WTC11 (cell line): ENCODE measurements around the gene NOTO. TPM values are rescaled to one million over a fixed set of nuclear protein-coding genes. Genes with fewer than 3 reads are reported as not detected.

Experiments used
- ATAC-seq: fragments of 200-7000 bp; cut with Tn5 transposase; 2 replicates; pipeline ENCODE4 v1.10.0; 2021; ENCODE audit warnings: mild to moderate bottlenecking, moderate library complexity
- CTCF ChIA-PET: fragments of 300-600 bp; sonication (Branson Sonifier 250); formaldehyde crosslinking; loops from one replicate; lab custom pipeline; 2021; ENCODE audit warnings: antibody characterized with exemption; lab: Charles Lee
- POLR2A ChIA-PET: fragments of 350-600 bp; sonication (Branson Sonifier 250); formaldehyde crosslinking; loops from one replicate; lab custom pipeline; 2021; ENCODE audit warnings: antibody characterized with exemption; lab: Charles Lee
- DNase-seq: peaks from one replicate; pipeline ENCODE4 v3.0.0; 2021; ENCODE audit warnings: low spot score
- H3K27ac Mint-ChIP-seq: 2 replicates; pipeline ENCODE4 v1.8.0; 2021; ENCODE audit warnings: mixed read lengths
- H3K27me3 Mint-ChIP-seq: 2 replicates; pipeline ENCODE4 v1.8.0; 2021; ENCODE audit warnings: low read depth, mild to moderate bottlenecking, moderate library complexity, mixed read lengths
- H3K36me3 Mint-ChIP-seq: 2 replicates; pipeline ENCODE4 v1.8.0; 2021; ENCODE audit warnings: mixed read lengths
- H3K4me1 Mint-ChIP-seq: 2 replicates; pipeline ENCODE4 v1.8.0; 2022; ENCODE audit warnings: mixed read lengths
- H3K4me3 Mint-ChIP-seq: 2 replicates; pipeline ENCODE4 v1.8.0; 2021; ENCODE audit warnings: mild to moderate bottlenecking, moderate library complexity, mixed read lengths
- H3K9me3 Mint-ChIP-seq: 2 replicates; pipeline ENCODE4 v1.8.0; 2021; ENCODE audit warnings: mixed read lengths
- CREB1 ChIP-seq: sonication (generic); formaldehyde crosslinking; IDR thresholded peaks from 2 replicates; pipeline ENCODE4 v1.8.0; 2023; ENCODE audit warnings: mild to moderate bottlenecking, missing genetic modification reagents
- E2F5 ChIP-seq: sonication (generic); formaldehyde crosslinking; IDR thresholded peaks from 2 replicates; pipeline ENCODE4 v1.8.1; 2022; ENCODE audit warnings: mild to moderate bottlenecking, moderate library complexity, missing genetic modification reagents
- ERG ChIP-seq: fragments of 250-450 bp; sonication (Bioruptor Pico); IDR thresholded peaks from 2 replicates; pipeline ENCODE4 v1.8.0; 2021; ENCODE audit warnings: mild to moderate bottlenecking
- MAX ChIP-seq: sonication (generic); formaldehyde crosslinking; IDR thresholded peaks from 2 replicates; pipeline ENCODE4 v1.8.0; 2022; ENCODE audit warnings: mild to moderate bottlenecking, missing genetic modification reagents
- NR1H2 ChIP-seq: sonication (generic); formaldehyde crosslinking; IDR thresholded peaks from 2 replicates; pipeline ENCODE4 v1.9.0; 2021; ENCODE audit warnings: mild to moderate bottlenecking, moderate library complexity, missing genetic modification reagents
- RORB ChIP-seq: fragments of 250-450 bp; sonication (Bioruptor Pico); IDR thresholded peaks from 2 replicates; pipeline ENCODE4 v1.9.0; 2021; ENCODE audit warnings: mild to moderate bottlenecking
- SMAD3 ChIP-seq: sonication (generic); formaldehyde crosslinking; IDR thresholded peaks from 2 replicates; pipeline ENCODE4 v1.8.0; 2022; ENCODE audit warnings: missing genetic modification reagents, mild to moderate bottlenecking, borderline replicate concordance
- ZBTB21 ChIP-seq: sonication (generic); formaldehyde crosslinking; IDR thresholded peaks from 2 replicates; pipeline ENCODE4 v1.8.1; 2023; ENCODE audit warnings: mild to moderate bottlenecking, missing genetic modification reagents, borderline replicate concordance
- ZBTB43 ChIP-seq: sonication (generic); formaldehyde crosslinking; IDR thresholded peaks from 2 replicates; pipeline ENCODE4 v1.8.1; 2023; ENCODE audit warnings: mild to moderate bottlenecking, missing genetic modification reagents
- ZNF232 ChIP-seq: sonication (generic); formaldehyde crosslinking; IDR thresholded peaks from 2 replicates; pipeline ENCODE4 v1.8.0; 2022; ENCODE audit warnings: mild to moderate bottlenecking, missing genetic modification reagents
- ZNF425 ChIP-seq: fragments of 250-450 bp; sonication (Bioruptor Pico); conservative IDR thresholded peaks from 2 replicates; pipeline ENCODE4 v1.9.0; 2021; ENCODE audit warnings: mild to moderate bottlenecking
- ZNF671 ChIP-seq: fragments of 250-450 bp; sonication (Bioruptor Pico); IDR thresholded peaks from 2 replicates; pipeline ENCODE4 v1.8.0; 2021; ENCODE audit warnings: mild to moderate bottlenecking
- total RNA-seq: library from RNA; stranded (reverse); gene quantifications from 3 replicates; pipeline ENCODE4 v1.2.3, GENCODE V29; 2021
- TF ChIP-seq, protein P1 (sequence below): sonication (generic); formaldehyde crosslinking; IDR thresholded peaks from 2 replicates; pipeline ENCODE4 v1.8.1; 2023; ENCODE audit warnings: mild to moderate bottlenecking, moderate library complexity, missing genetic modification reagents
- TF ChIP-seq, protein P2 (sequence below): sonication (generic); formaldehyde crosslinking; conservative IDR thresholded peaks from 2 replicates; pipeline ENCODE4 v1.8.1; 2023; ENCODE audit warnings: mild to moderate bottlenecking, low read depth, missing genetic modification reagents, moderate library complexity
- TF ChIP-seq, protein P3 (sequence below): sonication (generic); formaldehyde crosslinking; IDR thresholded peaks from 2 replicates; pipeline ENCODE4 v1.8.1; 2023; ENCODE audit warnings: mild to moderate bottlenecking, missing genetic modification reagents, borderline replicate concordance
- TF ChIP-seq, protein P4 (sequence below): fragments of 250-450 bp; sonication (Bioruptor Pico); IDR thresholded peaks from 2 replicates; pipeline ENCODE4 v1.9.0; 2021; ENCODE audit warnings: mild to moderate bottlenecking
- TF ChIP-seq, protein P5 (sequence below): fragments of 250-450 bp; sonication (Bioruptor Pico); IDR thresholded peaks from 2 replicates; pipeline ENCODE4 v1.9.0; 2021; ENCODE audit warnings: moderate library complexity, mild to moderate bottlenecking, inconsistent platforms, borderline replicate concordance
- TF ChIP-seq, protein P6 (sequence below): sonication (generic); formaldehyde crosslinking; IDR thresholded peaks from 2 replicates; pipeline ENCODE4 v1.8.0; 2022; ENCODE audit warnings: mild to moderate bottlenecking, missing genetic modification reagents

Gene NOTO
- total RNA-seq, 1 experiment from 2014 or later, result 0.15 TPM

DNA sequence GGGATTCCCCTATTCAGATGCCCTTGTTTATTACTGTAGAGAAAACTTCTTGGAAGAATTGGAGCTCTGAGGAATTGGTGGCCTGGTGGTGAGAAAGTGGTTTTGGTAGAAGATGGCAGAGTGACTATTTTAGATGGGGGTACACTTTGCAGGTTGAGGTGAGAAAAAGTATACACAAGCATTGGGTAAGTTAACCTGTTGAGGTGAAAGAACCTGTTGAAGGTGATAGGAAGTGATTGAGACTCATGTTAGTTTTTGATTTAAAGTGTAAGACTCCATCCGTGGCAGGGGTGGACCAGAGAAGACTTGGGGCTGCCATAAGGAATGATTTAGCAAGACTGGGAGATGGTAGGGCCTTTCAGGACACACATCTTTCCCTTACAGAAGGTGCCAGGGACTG lies 34.8 kb downstream of the NOTO start:
- TF ChIP-seq, protein P1, sequence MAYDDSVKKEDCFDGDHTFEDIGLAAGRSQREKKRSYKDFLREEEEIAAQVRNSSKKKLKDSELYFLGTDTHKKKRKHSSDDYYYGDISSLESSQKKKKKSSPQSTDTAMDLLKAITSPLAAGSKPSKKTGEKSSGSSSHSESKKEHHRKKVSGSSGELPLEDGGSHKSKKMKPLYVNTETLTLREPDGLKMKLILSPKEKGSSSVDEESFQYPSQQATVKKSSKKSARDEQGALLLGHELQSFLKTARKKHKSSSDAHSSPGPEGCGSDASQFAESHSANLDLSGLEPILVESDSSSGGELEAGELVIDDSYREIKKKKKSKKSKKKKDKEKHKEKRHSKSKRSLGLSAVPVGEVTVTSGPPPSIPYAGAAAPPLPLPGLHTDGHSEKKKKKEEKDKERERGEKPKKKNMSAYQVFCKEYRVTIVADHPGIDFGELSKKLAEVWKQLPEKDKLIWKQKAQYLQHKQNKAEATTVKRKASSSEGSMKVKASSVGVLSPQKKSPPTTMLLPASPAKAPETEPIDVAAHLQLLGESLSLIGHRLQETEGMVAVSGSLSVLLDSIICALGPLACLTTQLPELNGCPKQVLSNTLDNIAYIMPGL (CRISPR knock-in tag), result no peak
- TF ChIP-seq, protein P2, sequence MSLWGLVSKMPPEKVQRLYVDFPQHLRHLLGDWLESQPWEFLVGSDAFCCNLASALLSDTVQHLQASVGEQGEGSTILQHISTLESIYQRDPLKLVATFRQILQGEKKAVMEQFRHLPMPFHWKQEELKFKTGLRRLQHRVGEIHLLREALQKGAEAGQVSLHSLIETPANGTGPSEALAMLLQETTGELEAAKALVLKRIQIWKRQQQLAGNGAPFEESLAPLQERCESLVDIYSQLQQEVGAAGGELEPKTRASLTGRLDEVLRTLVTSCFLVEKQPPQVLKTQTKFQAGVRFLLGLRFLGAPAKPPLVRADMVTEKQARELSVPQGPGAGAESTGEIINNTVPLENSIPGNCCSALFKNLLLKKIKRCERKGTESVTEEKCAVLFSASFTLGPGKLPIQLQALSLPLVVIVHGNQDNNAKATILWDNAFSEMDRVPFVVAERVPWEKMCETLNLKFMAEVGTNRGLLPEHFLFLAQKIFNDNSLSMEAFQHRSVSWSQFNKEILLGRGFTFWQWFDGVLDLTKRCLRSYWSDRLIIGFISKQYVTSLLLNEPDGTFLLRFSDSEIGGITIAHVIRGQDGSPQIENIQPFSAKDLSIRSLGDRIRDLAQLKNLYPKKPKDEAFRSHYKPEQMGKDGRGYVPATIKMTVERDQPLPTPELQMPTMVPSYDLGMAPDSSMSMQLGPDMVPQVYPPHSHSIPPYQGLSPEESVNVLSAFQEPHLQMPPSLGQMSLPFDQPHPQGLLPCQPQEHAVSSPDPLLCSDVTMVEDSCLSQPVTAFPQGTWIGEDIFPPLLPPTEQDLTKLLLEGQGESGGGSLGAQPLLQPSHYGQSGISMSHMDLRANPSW, result no peak
- TF ChIP-seq NR1H2 (CRISPR knock-in tag) (no peak), SMAD3 (CRISPR knock-in tag) (no peak), ZBTB21 (CRISPR knock-in tag) (no peak), MAX (CRISPR knock-in tag) (no peak), RORB (CRISPR knock-in tag) (no peak), ZBTB43 (CRISPR knock-in tag) (no peak), ZNF671 (no peak), E2F5 (CRISPR knock-in tag) (no peak), ZNF232 (CRISPR knock-in tag) (no peak), CREB1 (CRISPR knock-in tag) (no peak), ERG (CRISPR knock-in tag) (no peak), ZNF425 (CRISPR knock-in tag) (no peak)
- TF ChIP-seq, protein P3, sequence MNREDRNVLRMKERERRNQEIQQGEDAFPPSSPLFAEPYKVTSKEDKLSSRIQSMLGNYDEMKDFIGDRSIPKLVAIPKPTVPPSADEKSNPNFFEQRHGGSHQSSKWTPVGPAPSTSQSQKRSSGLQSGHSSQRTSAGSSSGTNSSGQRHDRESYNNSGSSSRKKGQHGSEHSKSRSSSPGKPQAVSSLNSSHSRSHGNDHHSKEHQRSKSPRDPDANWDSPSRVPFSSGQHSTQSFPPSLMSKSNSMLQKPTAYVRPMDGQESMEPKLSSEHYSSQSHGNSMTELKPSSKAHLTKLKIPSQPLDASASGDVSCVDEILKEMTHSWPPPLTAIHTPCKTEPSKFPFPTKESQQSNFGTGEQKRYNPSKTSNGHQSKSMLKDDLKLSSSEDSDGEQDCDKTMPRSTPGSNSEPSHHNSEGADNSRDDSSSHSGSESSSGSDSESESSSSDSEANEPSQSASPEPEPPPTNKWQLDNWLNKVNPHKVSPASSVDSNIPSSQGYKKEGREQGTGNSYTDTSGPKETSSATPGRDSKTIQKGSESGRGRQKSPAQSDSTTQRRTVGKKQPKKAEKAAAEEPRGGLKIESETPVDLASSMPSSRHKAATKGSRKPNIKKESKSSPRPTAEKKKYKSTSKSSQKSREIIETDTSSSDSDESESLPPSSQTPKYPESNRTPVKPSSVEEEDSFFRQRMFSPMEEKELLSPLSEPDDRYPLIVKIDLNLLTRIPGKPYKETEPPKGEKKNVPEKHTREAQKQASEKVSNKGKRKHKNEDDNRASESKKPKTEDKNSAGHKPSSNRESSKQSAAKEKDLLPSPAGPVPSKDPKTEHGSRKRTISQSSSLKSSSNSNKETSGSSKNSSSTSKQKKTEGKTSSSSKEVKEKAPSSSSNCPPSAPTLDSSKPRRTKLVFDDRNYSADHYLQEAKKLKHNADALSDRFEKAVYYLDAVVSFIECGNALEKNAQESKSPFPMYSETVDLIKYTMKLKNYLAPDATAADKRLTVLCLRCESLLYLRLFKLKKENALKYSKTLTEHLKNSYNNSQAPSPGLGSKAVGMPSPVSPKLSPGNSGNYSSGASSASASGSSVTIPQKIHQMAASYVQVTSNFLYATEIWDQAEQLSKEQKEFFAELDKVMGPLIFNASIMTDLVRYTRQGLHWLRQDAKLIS (CRISPR knock-in tag), result no peak
- TF ChIP-seq, protein P4, sequence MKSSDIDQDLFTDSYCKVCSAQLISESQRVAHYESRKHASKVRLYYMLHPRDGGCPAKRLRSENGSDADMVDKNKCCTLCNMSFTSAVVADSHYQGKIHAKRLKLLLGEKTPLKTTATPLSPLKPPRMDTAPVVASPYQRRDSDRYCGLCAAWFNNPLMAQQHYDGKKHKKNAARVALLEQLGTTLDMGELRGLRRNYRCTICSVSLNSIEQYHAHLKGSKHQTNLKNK (CRISPR knock-in tag), result no peak
- TF ChIP-seq, protein P5, sequence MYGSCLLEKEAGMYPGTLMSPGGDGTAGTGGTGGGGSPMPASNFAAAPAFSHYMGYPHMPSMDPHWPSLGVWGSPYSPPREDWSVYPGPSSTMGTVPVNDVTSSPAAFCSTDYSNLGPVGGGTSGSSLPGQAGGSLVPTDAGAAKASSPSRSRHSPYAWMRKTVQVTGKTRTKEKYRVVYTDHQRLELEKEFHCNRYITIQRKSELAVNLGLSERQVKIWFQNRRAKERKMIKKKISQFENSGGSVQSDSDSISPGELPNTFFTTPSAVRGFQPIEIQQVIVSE, result no peak
- TF ChIP-seq, protein P6, sequence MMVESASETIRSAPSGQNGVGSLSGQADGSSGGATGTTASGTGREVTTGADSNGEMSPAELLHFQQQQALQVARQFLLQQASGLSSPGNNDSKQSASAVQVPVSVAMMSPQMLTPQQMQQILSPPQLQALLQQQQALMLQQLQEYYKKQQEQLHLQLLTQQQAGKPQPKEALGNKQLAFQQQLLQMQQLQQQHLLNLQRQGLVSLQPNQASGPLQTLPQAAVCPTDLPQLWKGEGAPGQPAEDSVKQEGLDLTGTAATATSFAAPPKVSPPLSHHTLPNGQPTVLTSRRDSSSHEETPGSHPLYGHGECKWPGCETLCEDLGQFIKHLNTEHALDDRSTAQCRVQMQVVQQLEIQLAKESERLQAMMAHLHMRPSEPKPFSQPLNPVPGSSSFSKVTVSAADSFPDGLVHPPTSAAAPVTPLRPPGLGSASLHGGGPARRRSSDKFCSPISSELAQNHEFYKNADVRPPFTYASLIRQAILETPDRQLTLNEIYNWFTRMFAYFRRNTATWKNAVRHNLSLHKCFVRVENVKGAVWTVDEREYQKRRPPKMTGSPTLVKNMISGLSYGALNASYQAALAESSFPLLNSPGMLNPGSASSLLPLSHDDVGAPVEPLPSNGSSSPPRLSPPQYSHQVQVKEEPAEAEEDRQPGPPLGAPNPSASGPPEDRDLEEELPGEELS (CRISPR knock-in tag), result no peak
- TF ChIP-seq, all 79 proteins: peak for 0
- Mint-ChIP-seq H3K4me3 (peak overlapping the region; percentile 16), H3K27ac (peak overlapping the region; percentile 64), H3K4me1 (peaks cover 33% of the 10 kb centered on the region), H3K27me3 (no peaks in the 10 kb centered on the region; the same call in 1 of the 2 replicates), H3K36me3 (peaks cover 28% of the 10 kb centered on the region), H3K9me3 (no peaks in the 10 kb centered on the region)
- DNase-seq (no peak), ATAC-seq (no peak)
- ChIA-PET POLR2A (interaction anchor here (1.8 kb wide), 1 partner anchor 32 kb away, joined by 12 read pairs; no protein-coding TSS in a partner anchor), CTCF (interaction anchor here (0.9 to 2.8 kb wide), 3 partner anchors 23 to 56 kb away, joined by 3 to 18 read pairs (median 3); partner anchors contain the start of gene EGR4)
